GM21528 (cell line): ENCODE data around the gene CIAPIN1.

ENCODE experiments used
- ATAC-seq: cut with Tn5 transposase; IDR thresholded peaks from one replicate; pipeline ENCODE4 v1.9.1; 2021; ENCODE audit warnings: mild to moderate bottlenecking, moderate library complexity; ENCODE audit not compliant: unreplicated experiment, low FRiP score

The CIAPIN1 gene

GRCh38 chr16:57477531-57478202 is 30.5 kb upstream of the CIAPIN1 start:
- no peak for ATAC-seq

GRCh38 chr16:57476546-57477410 is 29.6 kb upstream of the CIAPIN1 start:
- ATAC-seq: no peak

- ATAC-seq: peak; percentile 82
Measured at GRCh38 chr16:57475711-57476339, 28.6 kb upstream of the CIAPIN1 start.

DNA sequence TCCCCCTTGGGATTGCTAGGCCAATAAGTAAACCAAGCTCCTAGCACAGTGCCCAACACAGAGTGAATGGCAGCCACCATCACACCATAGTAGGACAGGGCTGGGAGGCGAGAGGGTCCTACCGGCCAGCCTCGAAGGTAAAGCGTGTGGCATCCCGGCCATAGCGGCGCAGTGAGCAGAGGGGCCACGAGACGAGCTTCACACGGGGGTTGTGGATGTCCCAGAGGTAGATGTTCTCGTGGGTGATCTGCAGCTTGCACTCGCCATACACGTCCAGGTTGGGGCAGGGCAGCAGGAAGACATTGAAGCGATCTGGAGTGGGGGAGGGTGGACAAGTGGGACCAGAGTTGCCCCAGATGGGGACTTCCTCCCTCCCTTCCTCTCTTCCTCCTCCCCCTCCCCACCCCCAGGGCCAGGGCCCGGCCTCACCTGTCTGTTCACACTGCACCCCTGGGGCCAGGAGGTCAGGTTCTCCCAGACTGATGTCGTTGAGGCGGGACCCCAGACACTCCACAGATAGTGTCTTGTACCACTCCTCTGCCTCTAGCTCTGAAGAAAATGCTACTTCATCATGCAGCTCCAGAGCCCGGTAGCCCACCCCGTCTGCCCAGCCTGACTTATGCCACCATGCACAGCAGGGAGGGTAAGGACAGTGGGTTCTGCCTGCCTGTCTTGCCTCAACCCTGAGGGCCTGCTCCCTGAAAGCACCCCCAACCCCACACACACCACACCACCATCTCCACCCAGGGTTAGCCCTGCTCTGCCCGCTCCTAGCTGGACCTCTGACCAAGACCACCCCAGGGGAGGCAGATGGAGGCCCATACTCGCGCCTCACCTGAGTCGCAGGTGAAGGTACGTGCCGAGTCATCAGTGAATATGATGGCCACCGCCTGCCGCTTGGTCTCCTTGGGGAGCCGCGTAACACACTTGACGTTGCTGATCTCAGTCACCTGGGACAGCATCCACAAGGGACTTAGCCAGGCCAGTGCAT is 27.8 kb upstream of the CIAPIN1 start:
- no peak for ATAC-seq

GRCh38 chr16:57473906-57474305 is 26.7 kb upstream of the CIAPIN1 start:
- ATAC-seq: no peak

- ATAC-seq: no peak
Measured at GRCh38 chr16:57473176-57473840, 26.1 kb upstream of the CIAPIN1 start.

DNA sequence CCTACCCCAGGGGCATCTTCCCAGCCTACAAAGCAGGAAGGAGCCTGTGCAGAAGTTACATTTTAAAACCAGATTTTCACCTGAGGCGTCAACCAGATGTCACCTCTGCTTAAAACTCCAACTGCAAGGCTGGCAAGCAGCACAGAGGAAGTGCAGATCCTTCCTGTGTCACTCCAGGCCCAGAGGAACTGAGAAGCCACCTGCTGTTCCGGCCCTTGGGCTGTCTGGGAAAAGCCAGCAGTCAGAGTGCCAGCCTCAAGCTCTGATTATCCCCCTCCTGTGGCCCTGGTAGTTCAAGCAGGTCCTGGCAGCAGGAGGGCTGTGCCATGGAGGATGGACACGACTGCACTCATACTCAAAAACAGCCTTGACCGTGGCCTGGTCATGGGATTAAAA is 25.5 kb upstream of the CIAPIN1 start:
- ATAC-seq: no peak

DNA sequence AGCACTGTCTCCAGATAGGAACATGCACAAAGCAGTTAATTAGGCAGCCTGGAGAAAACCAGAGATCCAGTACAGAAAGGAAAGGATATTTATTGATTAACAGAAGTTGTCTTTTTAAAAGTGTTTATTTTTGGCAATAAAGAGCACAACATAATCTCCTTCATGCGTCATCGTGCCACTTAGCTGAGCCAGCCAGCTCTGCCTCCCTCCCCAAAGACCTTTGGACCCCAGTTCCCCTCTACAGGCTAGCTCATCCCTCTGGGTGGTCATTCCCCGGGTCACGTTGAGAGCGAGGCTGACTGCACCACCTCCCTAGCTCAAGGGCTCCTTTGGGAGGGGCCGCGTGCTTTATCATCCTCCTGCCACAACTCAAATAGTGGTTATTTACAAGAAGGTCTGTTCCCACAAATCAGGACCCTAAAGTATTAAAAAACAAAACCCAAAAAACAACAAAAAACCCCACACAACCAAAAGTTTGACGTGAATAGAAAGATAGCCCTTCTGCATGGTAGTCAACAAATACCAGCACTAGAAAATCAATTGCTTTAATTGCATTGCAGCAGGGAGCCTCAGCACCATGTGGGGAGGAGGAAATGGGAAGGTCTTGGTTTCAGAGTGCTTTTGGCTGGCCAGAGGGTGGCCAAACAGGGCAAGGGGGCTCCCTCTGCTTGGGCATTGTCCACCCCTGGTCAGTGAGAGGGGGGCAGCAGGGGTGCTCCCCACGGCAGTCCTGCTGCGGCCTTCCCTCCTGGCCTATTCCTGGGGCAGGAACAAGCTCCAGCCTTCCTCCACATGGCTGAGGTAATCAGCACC is 24.9 kb upstream of the CIAPIN1 start:
- no peak for ATAC-seq

GRCh38 chr16:57471209-57471608 is 24.0 kb upstream of the CIAPIN1 start:
- ATAC-seq: no peak

GRCh38 chr16:57470711-57471110 is 23.5 kb upstream of the CIAPIN1 start:
- no peak for ATAC-seq

DNA sequence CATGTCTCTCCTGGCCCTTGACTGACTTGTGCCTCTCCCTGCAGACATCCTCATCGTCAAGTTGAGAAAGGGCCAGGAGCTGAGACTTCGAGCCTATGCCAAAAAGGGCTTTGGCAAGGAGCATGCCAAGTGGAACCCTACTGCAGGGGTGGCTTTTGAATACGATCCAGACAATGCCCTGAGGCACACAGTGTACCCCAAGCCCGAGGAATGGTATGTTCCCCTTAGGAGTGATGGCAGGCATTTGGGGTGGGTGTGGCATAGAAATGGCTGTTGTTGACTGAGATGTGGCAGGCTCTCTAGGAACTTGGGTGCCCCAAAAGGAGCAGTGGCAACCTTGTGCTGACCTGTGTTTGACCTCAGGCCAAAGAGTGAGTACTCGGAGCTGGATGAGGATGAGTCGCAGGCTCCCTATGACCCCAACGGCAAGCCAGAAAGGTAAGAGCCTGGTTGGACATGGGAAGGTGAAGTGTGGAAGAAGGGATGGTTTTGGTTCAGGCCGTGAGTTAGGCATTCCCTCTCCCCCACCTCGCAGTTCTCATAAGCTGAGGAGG is 22.8 kb upstream of the CIAPIN1 start:
- ATAC-seq: no peak

GRCh38 chr16:57469046-57469445 is 21.9 kb upstream of the CIAPIN1 start:
- ATAC-seq: no peak

DNA sequence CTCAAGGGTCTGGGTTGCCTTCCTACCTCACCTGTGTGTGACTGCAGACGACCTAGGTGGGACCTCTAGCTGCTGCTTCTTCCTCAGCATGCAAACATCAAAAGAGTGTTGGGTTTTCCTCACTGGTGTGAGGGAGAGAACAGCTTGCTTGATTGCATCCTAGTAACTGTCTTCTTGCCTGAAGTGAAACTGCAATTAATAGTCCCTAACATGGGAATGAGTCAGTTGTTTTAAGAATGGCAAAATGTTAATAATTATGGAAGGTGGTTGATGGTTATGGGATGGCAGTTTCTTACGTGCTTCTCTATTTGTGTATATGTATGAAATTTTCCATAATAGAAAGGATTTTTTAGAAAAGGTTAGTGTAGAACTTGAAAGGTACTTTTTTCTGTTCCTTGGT is 21.2 kb upstream of the CIAPIN1 start:
- no peak for ATAC-seq

DNA sequence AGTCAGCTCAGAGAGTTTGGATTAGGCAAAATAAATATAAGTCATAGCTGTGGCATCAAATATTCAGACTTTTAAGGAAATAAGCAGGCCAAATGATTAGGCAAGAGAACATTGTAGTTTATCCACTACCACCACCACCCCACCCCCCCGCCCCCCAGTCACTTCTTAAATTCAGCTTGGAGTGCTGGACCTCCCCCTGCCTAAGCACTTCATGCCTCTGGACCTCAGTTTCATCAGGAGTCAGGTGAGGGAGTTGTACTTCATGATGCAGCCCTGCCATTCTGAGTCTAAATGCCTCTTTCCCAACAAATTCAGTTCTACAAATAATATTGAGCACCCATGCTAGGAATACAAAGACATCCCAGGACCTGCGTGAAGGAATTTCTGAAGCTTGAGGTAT is 17.3 kb upstream of the CIAPIN1 start:
- no peak for ATAC-seq

GRCh38 chr16:57462978-57463362 is 15.8 kb upstream of the CIAPIN1 start:
- no peak for ATAC-seq

DNA sequence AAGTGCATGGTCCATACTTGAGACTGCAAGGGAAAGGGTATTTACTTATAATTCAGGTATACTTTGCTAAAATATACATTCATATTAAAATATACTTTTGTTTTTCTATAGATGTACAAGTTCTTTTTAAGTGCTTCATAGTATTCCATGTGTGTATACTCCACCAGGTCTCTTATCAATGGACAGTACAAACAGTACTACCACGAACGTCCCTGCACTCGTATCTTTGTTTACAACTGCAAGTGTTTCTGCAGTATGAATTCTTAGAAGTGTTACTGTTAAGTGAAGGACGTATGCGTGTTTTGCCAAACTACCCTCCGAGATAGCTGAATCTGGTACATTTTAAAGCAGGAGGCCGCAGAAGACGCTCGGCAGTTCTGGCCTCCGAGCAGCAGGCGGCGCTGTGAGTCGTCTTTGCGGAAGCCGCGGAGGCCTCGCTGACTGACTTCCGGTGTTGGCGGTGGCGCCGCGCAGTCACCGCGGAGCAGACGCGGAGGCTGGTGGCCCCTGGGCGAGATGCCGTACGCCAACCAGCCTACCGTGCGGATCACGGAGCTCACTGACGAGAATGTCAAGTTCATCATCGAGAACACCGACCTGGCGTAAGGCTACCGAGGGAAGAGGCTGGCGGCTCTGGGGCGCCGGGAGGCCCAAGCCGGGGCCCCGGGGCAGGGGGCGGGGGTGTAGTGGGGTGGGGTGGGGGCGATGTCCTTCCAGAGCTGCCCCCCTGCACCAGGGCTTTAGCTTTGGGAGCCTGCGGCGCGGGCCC is 15.2 kb upstream of the CIAPIN1 start, which contains the start of gene POLR2C:
TSS of gene POLR2C (plus strand) at position 471 of the 769 bp plus-strand sequence. CDS start at position 517, 46 bp downstream.
- peak; percentile 78 for ATAC-seq

DNA sequence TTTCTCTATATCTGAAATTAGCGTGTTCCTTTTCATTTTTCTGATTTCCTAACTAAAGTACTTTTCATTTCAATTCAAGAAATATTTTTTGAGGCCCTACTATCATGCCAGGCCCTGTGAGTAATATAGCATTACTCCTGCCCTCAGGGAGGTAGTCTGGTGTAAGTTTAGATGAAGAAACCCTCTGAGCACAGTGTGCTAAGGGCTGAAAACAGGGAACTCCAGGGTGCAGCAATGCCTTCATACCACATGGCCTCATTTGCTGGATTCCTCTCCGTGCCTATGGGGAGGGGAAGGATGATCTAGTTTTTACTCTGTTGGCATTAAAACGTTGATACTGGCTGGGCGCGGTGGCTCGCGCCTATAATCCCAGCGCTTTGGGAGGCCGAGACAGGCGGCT is 4.8 kb upstream of the CIAPIN1 start:
- ATAC-seq: no peak
